Measurements from ENCODE around the gene PRKRA. TPM values are rescaled to one million over a fixed set of nuclear protein-coding genes. Genes with fewer than 3 reads are reported as not detected.

Gene PRKRA
- total and polyA plus RNA-seq, 2 of the 13 experiments (the other 11 are each of a cell fraction or from before 2014, with no cell fraction given), result 53.1 to 74.7 TPM

DNA sequence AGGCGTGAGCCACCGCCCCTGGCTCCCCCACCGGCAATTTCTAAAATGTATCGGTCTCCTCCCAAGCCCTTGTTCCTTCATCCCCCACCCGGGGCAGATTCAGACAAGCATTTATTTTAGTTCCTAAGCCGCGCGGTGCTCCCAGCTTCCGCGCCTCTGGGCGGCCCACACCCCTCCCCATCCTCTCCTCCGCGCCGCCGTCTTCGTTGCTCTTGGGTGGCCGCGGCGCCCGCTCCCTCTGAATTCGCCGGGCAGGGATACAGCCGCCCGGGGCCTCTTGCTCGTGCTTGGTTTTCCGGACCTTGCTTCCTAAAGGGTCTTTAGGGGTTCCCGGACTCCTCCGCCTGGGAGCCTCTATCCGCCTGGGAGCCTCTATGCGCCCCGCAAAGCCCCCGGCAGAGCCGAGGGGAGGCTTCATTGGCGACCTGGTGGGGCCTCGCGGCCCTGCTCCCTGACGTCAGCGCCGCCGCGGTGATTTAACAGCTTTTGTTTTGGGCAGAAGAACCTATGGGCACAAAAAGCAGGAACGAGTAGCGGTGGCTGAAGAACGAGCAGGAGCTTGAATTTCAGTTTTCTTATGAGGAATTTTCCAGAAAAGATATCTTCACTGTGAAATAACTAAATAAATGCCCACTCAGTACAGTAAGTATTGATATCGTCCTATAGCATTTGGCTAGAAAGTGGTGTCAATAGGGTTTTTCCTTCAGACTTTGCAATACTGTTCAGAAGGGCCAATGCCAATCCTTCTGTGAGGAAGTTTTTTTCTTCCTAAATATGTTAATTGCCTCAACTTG, 37.3 kb downstream of the PRKRA start (continued):
- TF ChIP-seq, protein P1, sequence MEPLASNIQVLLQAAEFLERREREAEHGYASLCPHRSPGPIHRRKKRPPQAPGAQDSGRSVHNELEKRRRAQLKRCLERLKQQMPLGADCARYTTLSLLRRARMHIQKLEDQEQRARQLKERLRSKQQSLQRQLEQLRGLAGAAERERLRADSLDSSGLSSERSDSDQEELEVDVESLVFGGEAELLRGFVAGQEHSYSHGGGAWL (CRISPR knock-in tag; IDR thresholded peaks at IDR 0.05), result peak; percentile 59; the same call in 1 of the 2 replicates
- TF ChIP-seq ELF1 (CRISPR knock-in tag; IDR thresholded peaks at IDR 0.05), result 0 out of 2 replicates have a peak, but pooled peaks have one; percentile 16
- TF ChIP-seq, protein P2, sequence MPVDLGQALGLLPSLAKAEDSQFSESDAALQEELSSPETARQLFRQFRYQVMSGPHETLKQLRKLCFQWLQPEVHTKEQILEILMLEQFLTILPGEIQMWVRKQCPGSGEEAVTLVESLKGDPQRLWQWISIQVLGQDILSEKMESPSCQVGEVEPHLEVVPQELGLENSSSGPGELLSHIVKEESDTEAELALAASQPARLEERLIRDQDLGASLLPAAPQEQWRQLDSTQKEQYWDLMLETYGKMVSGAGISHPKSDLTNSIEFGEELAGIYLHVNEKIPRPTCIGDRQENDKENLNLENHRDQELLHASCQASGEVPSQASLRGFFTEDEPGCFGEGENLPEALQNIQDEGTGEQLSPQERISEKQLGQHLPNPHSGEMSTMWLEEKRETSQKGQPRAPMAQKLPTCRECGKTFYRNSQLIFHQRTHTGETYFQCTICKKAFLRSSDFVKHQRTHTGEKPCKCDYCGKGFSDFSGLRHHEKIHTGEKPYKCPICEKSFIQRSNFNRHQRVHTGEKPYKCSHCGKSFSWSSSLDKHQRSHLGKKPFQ (CRISPR knock-in tag; IDR thresholded peaks at IDR 0.05; ENCODE audit: insufficient replicate concordance), result no peak
- peak; percentile 67 for TF ChIP-seq PHF8 (CRISPR knock-in tag; IDR thresholded peaks at IDR 0.05)
- no peak for TF ChIP-seq MTF1 (CRISPR knock-in tag; IDR thresholded peaks at IDR 0.05)
- no peak for TF ChIP-seq MIXL1 (CRISPR knock-in tag; IDR thresholded peaks at IDR 0.05)
- no peak for TF ChIP-seq KAT2B (IDR thresholded peaks at IDR 0.05; ENCODE audit: borderline replicate concordance, low read depth, low read length)
- TF ChIP-seq AHR (CRISPR knock-in tag; IDR thresholded peaks at IDR 0.05), result 0 out of 2 replicates have a peak, but pooled peaks have one; percentile 42
- TF ChIP-seq PHB2 (IDR thresholded peaks at IDR 0.05; ENCODE audit: partially characterized antibody), result no peak
- TF ChIP-seq ZSCAN30 (CRISPR knock-in tag; IDR thresholded peaks at IDR 0.05), result no peak
- TF ChIP-seq ZNF101 (CRISPR knock-in tag; IDR thresholded peaks at IDR 0.05; ENCODE audit: borderline replicate concordance, low read depth), result no peak
- TF ChIP-seq, protein P3, sequence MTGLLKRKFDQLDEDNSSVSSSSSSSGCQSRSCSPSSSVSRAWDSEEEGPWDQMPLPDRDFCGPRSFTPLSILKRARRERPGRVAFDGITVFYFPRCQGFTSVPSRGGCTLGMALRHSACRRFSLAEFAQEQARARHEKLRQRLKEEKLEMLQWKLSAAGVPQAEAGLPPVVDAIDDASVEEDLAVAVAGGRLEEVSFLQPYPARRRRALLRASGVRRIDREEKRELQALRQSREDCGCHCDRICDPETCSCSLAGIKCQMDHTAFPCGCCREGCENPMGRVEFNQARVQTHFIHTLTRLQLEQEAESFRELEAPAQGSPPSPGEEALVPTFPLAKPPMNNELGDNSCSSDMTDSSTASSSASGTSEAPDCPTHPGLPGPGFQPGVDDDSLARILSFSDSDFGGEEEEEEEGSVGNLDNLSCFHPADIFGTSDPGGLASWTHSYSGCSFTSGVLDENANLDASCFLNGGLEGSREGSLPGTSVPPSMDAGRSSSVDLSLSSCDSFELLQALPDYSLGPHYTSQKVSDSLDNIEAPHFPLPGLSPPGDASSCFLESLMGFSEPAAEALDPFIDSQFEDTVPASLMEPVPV (CRISPR knock-in tag; IDR thresholded peaks at IDR 0.05), result peak; percentile 17; the same call in 1 of the 2 replicates
- no peak for TF ChIP-seq BCL6 (CRISPR knock-in tag; IDR thresholded peaks at IDR 0.05)
- TF ChIP-seq ZNF496 (CRISPR knock-in tag; IDR thresholded peaks at IDR 0.05; ENCODE audit: insufficient replicate concordance), result no peak
- no peak for TF ChIP-seq ZNF12 (CRISPR knock-in tag; IDR thresholded peaks at IDR 0.05)
- 0 out of 2 replicates have a peak, but pooled peaks have one; percentile 22 for TF ChIP-seq NFATC3 (CRISPR knock-in tag; IDR thresholded peaks at IDR 0.05)
- no peak for TF ChIP-seq SP2 (CRISPR knock-in tag; IDR thresholded peaks at IDR 0.05)
- TF ChIP-seq, protein P4, sequence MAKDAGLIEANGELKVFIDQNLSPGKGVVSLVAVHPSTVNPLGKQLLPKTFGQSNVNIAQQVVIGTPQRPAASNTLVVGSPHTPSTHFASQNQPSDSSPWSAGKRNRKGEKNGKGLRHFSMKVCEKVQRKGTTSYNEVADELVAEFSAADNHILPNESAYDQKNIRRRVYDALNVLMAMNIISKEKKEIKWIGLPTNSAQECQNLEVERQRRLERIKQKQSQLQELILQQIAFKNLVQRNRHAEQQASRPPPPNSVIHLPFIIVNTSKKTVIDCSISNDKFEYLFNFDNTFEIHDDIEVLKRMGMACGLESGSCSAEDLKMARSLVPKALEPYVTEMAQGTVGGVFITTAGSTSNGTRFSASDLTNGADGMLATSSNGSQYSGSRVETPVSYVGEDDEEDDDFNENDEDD (CRISPR knock-in tag; IDR thresholded peaks at IDR 0.05; ENCODE audit: borderline replicate concordance), result peak; percentile 46; the same call in 1 of the 2 replicates
- peak; percentile 85 for TF ChIP-seq HOXA3 (CRISPR knock-in tag; IDR thresholded peaks at IDR 0.05)
- peak in 1 of 2 experiments; percentile 24; a peak in 1 of 4 replicates for TF ChIP-seq KLF16 (CRISPR knock-in tag; IDR thresholded peaks at IDR 0.05)
- TF ChIP-seq, protein P5, sequence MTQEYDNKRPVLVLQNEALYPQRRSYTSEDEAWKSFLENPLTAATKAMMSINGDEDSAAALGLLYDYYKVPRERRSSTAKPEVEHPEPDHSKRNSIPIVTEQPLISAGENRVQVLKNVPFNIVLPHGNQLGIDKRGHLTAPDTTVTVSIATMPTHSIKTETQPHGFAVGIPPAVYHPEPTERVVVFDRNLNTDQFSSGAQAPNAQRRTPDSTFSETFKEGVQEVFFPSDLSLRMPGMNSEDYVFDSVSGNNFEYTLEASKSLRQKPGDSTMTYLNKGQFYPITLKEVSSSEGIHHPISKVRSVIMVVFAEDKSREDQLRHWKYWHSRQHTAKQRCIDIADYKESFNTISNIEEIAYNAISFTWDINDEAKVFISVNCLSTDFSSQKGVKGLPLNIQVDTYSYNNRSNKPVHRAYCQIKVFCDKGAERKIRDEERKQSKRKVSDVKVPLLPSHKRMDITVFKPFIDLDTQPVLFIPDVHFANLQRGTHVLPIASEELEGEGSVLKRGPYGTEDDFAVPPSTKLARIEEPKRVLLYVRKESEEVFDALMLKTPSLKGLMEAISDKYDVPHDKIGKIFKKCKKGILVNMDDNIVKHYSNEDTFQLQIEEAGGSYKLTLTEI (CRISPR knock-in tag; conservative IDR thresholded peaks at IDR 0.05), result no peak
- TF ChIP-seq HNRNPLL (IDR thresholded peaks at IDR 0.05; ENCODE audit: low read depth, low read length, poor library complexity, severe bottlenecking), result peak; percentile 66
- TF ChIP-seq AGO1 (IDR thresholded peaks at IDR 0.05; ENCODE audit: low read depth, low read length, poor library complexity, severe bottlenecking), result peak; percentile 34
- no peak for TF ChIP-seq ZNF780A (CRISPR knock-in tag; IDR thresholded peaks at IDR 0.05)
